B cell (primary cell): ENCODE data around the gene ACTMAP. TPM values are rescaled to one million over a fixed set of nuclear protein-coding genes. Genes with fewer than 3 reads are reported as not detected.

Experiments
- polyA plus RNA-seq: library from polyadenylated mRNA; depleted of rRNA; stranded (reverse); fragments of >200 nt; gene quantifications from 2 replicates; pipeline ENCODE4 v1.2.3, GENCODE V29; 2012
- small RNA-seq: library from RNA; depleted of rRNA; stranded (forward); fragments of <200 nt; gene quantifications from one replicate; pipeline ENCODE3, GENCODE V24; 2012; ENCODE audit warnings: low replicate concordance, low read depth; ENCODE audit not compliant: insufficient read length
- total RNA-seq, 2 donors: library from RNA; stranded (reverse); fragments of 120-200 nt in 1 of 2; gene quantifications; 1 replicate in 1 of 2; 2 replicates in 1 of 2; pipeline versions ENCODE4 v1.2.3 to v1.2.4, GENCODE V29; 2013 to 2022

ACTMAP gene
- total and polyA plus RNA-seq, 2 donors (not counting 1 experiment from before 2014, with no cell fraction given): 7.7 to 10.2 TPM

Small RNAs within 50 kb of the gene (small RNA-seq; reads per million reads assigned to genes)
- gene RNU6-195P: not detected

Other genes with a start within 250 kb of the ACTMAP start
- gene SHKBP1, start 173.6 kb downstream of the ACTMAP start, total RNA-seq: 179 and 192 TPM in 2 replicates
- gene SHKBP1, start 173.6 kb downstream of the ACTMAP start, polyA plus RNA-seq: 219 and 227 TPM in 2 replicates
- gene LTBP4, start 149.1 kb downstream of the ACTMAP start, total RNA-seq: 81.2 and 83.3 TPM in 2 replicates
- 105 and 127 TPM in 2 replicates for gene LTBP4, start 149.1 kb downstream of the ACTMAP start, polyA plus RNA-seq
- 21.8 and 27.7 TPM in 2 replicates for gene NUMBL, start 59.8 kb downstream of the ACTMAP start, total RNA-seq
- 7.8 and 14.2 TPM in 2 replicates for gene NUMBL, start 59.8 kb downstream of the ACTMAP start, polyA plus RNA-seq
- 55.4 and 58.9 TPM in 2 replicates for gene COQ8B, start 33.6 kb downstream of the ACTMAP start, total RNA-seq
- gene COQ8B, start 33.6 kb downstream of the ACTMAP start, polyA plus RNA-seq: 60.6 and 62.6 TPM in 2 replicates
- gene ITPKC, start 33.4 kb downstream of the ACTMAP start, total RNA-seq: 13.1 and 16.0 TPM in 2 replicates
- gene ITPKC, start 33.4 kb downstream of the ACTMAP start, polyA plus RNA-seq: 6.7 and 8.7 TPM in 2 replicates
- 90.7 and 92.0 TPM in 2 replicates for gene SNRPA, start 726 bp upstream of the ACTMAP start, total RNA-seq
- gene SNRPA, start 726 bp upstream of the ACTMAP start, polyA plus RNA-seq: 104 and 147 TPM in 2 replicates
- gene MIA, start 25.0 kb upstream of the ACTMAP start, total RNA-seq: 2.3 and 5.7 TPM in 2 replicates
- gene MIA, start 25.0 kb upstream of the ACTMAP start, polyA plus RNA-seq: 0.37 and 0.75 TPM in 2 replicates
- gene RAB4B, start 27.8 kb upstream of the ACTMAP start, total RNA-seq: 104 and 108 TPM in 2 replicates
- gene RAB4B, start 27.8 kb upstream of the ACTMAP start, polyA plus RNA-seq: 141 and 196 TPM in 2 replicates
- 178 and 182 TPM in 2 replicates for gene EGLN2, start 48.7 kb upstream of the ACTMAP start, total RNA-seq
- gene EGLN2, start 48.7 kb upstream of the ACTMAP start, polyA plus RNA-seq: 111 and 130 TPM in 2 replicates
- not detected in 2 replicates for gene CYP2A6, start 100.0 kb upstream of the ACTMAP start, total RNA-seq
- not detected in 2 replicates for gene CYP2A6, start 100.0 kb upstream of the ACTMAP start, polyA plus RNA-seq
- gene CYP2A7, start 131.8 kb upstream of the ACTMAP start, total RNA-seq: not detected in 2 replicates
- gene CYP2A7, start 131.8 kb upstream of the ACTMAP start, polyA plus RNA-seq: not detected in 2 replicates
- not detected in 2 replicates for gene CYP2B6, start 240.8 kb upstream of the ACTMAP start, total RNA-seq
- gene CYP2B6, start 240.8 kb upstream of the ACTMAP start, polyA plus RNA-seq: not detected in 2 replicates